Astrocyte (in vitro differentiated cells and primary cell): ENCODE measurements around the gene APBA2. TPM values are rescaled to one million over a fixed set of nuclear protein-coding genes. Genes with fewer than 3 reads are reported as not detected.

ENCODE experiments used
- DNase-seq: peaks from one replicate; pipeline ENCODE4 v3.0.0-alpha.2; 2010; ENCODE audit warnings: low read depth
- FAIRE-seq: peaks from 2 replicates; lab custom pipeline; 2011; peaks lifted over from hg19 to GRCh38; lab: Jason Lieb, UNC
- H2AFZ ChIP-seq: 2 replicates; pipeline ENCODE4 v1.6.0; 2012; ENCODE audit warnings: low read depth, low read length, inconsistent platforms
- H3K27ac ChIP-seq: 2 replicates; pipeline ENCODE4 v1.5.1; 2011; ENCODE audit warnings: low read depth, low read length, inconsistent platforms
- H3K27me3 ChIP-seq: 2 replicates; pipeline ENCODE4 v1.6.0; 2011; ENCODE audit warnings: low read length, inconsistent platforms; ENCODE audit not compliant: insufficient read depth
- H3K36me3 ChIP-seq: 2 replicates; pipeline ENCODE4 v1.5.1; 2011; ENCODE audit warnings: low read length, inconsistent platforms; ENCODE audit not compliant: insufficient read depth
- H3K4me1 ChIP-seq: 2 replicates; pipeline ENCODE4 v1.5.1; 2011; ENCODE audit warnings: low read length, inconsistent platforms; ENCODE audit not compliant: insufficient read depth
- H3K4me2 ChIP-seq: 2 replicates; pipeline ENCODE4 v1.6.0; 2012; ENCODE audit warnings: low read length, inconsistent platforms
- H3K4me3 ChIP-seq: 2 replicates; pipeline ENCODE4 v1.5.1; 2011; ENCODE audit warnings: low read depth, mild to moderate bottlenecking, low read length, inconsistent platforms; ENCODE audit not compliant: insufficient read depth
- H3K79me2 ChIP-seq: 2 replicates; pipeline ENCODE4 v1.6.0; 2012; ENCODE audit warnings: mild to moderate bottlenecking, low read length, inconsistent platforms; ENCODE audit not compliant: insufficient read depth
- H3K9ac ChIP-seq: 2 replicates; pipeline ENCODE4 v1.6.0; 2012; ENCODE audit warnings: mild to moderate bottlenecking, low read length, inconsistent platforms
- H3K9me3 ChIP-seq: 2 replicates; pipeline ENCODE4 v1.5.1; 2012; ENCODE audit warnings: low read depth, mild to moderate bottlenecking, low read length, inconsistent platforms; ENCODE audit not compliant: insufficient read depth
- H4K20me1 ChIP-seq: 2 replicates; pipeline ENCODE4 v1.6.0; 2012; ENCODE audit warnings: low read length, inconsistent platforms; ENCODE audit not compliant: insufficient read depth
- H3K27ac Mint-ChIP-seq: one replicate; pipeline ENCODE4 v1.8.0; 2021; ENCODE audit warnings: mild to moderate bottlenecking, mixed read lengths; ENCODE audit not compliant: unreplicated experiment
- H3K27me3 Mint-ChIP-seq: one replicate; pipeline ENCODE4 v1.8.0; 2021; ENCODE audit warnings: low read depth, mixed read lengths; ENCODE audit not compliant: unreplicated experiment
- H3K36me3 Mint-ChIP-seq: one replicate; pipeline ENCODE4 v1.8.0; 2021; ENCODE audit warnings: low read depth, mixed read lengths; ENCODE audit not compliant: unreplicated experiment
- H3K4me1 Mint-ChIP-seq: one replicate; pipeline ENCODE4 v1.8.0; 2021; ENCODE audit warnings: low read depth, mixed read lengths; ENCODE audit not compliant: unreplicated experiment
- H3K4me3 Mint-ChIP-seq: one replicate; pipeline ENCODE4 v1.8.0; 2021; ENCODE audit warnings: mild to moderate bottlenecking, moderate library complexity, mixed read lengths; ENCODE audit not compliant: unreplicated experiment
- H3K9me3 Mint-ChIP-seq: one replicate; pipeline ENCODE4 v1.8.0; 2021; ENCODE audit warnings: mild to moderate bottlenecking, mixed read lengths; ENCODE audit not compliant: unreplicated experiment
- CTCF ChIP-seq: IDR thresholded peaks from 2 replicates; pipeline ENCODE4 v1.5.1; 2011; ENCODE audit warnings: low read depth, mild to moderate bottlenecking, inconsistent platforms, low read length, moderate library complexity; ENCODE audit not compliant: insufficient read depth
- EZH2 ChIP-seq: IDR thresholded peaks from 2 replicates; pipeline ENCODE4 v1.6.1; 2012; ENCODE audit warnings: mild to moderate bottlenecking, low read length, inconsistent platforms; ENCODE audit not compliant: insufficient read depth
- total RNA-seq: library from RNA; stranded (reverse); gene quantifications from 2 replicates; pipeline ENCODE4 v1.2.1, GENCODE V29; 2021

The APBA2 gene
- total RNA-seq, 1 donor from 2014 or later = 15.2 TPM

- no peak overlapping the region for H3K9ac ChIP-seq
- Mint-ChIP-seq H3K27ac (no peak overlapping the region), H3K4me1 (peaks cover 6% of the 10 kb centered on the region), H3K27me3 (no peaks in the 10 kb centered on the region), H3K4me3 (no peak overlapping the region), H3K9me3 (peaks cover 11% of the 10 kb centered on the region), H3K36me3 (peaks cover 7% of the 10 kb centered on the region)
- H3K4me1 ChIP-seq = no peaks in the 10 kb centered on the region
- FAIRE-seq (no peak), DNase-seq (no peak)
- no peaks in the 10 kb centered on the region for H3K79me2 ChIP-seq
- TF ChIP-seq EZH2 (no peak), CTCF (no peak)
- no peaks in the 10 kb centered on the region for H4K20me1 ChIP-seq
- no peak overlapping the region for H3K4me3 ChIP-seq
- peaks cover 10% of the 10 kb centered on the region for H3K9me3 ChIP-seq
- H2AFZ ChIP-seq = no peak overlapping the region
- no peaks in the 10 kb centered on the region for H3K27me3 ChIP-seq
- no peaks in the 10 kb centered on the region for H3K36me3 ChIP-seq
- H3K27ac ChIP-seq = no peak overlapping the region
- no peak overlapping the region for H3K4me2 ChIP-seq
These were observed 170.1 kb downstream of the APBA2 start for GRCh38 chr15:29055876-29056275.

DNA sequence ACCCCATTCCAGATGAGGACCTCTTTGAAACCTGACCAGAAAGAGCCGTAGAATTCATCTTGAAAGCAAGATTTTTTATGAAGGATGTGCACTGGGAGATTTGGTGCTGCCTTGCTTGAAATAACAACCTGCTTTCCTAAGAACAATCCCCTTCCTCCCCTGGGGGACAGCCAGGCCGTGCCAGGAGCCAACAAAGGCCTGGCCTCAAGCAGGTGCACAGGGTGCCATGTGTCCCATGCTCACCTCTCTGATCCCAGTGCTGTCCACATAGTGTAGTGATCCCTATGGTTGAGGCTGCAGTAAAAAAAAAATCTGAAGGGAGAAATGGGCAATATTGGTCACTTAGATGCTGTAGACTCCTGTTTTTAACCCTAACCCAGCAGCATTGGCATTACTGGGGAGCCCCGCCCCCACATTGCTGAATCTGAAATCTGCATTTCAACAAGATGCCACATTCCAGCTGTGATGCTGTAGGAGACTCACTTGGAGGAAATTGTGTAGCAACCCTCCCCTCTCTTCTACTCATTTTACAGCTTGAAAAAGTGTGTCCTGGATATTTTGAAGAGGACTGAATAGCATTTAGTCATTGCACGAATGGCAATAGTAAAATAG is 171.2 kb downstream of the APBA2 start:
- Mint-ChIP-seq H3K27ac (no peak overlapping the region), H3K36me3 (peaks cover 7% of the 10 kb centered on the region), H3K4me1 (no peaks in the 10 kb centered on the region), H3K4me3 (no peak overlapping the region), H3K9me3 (peaks cover 11% of the 10 kb centered on the region), H3K27me3 (no peaks in the 10 kb centered on the region)
- Histone ChIP-seq H4K20me1 (no peaks in the 10 kb centered on the region), H3K27me3 (no peaks in the 10 kb centered on the region), H3K4me2 (no peak overlapping the region), H3K79me2 (no peaks in the 10 kb centered on the region), H3K4me1 (no peaks in the 10 kb centered on the region), H3K27ac (no peak overlapping the region), H3K9ac (no peak overlapping the region), H3K4me3 (no peak overlapping the region), H3K36me3 (no peaks in the 10 kb centered on the region), H2AFZ (no peak overlapping the region), H3K9me3 (peaks cover 10% of the 10 kb centered on the region)
- FAIRE-seq (no peak), DNase-seq (no peak)
- TF ChIP-seq CTCF (no peak), EZH2 (no peak)

DNA sequence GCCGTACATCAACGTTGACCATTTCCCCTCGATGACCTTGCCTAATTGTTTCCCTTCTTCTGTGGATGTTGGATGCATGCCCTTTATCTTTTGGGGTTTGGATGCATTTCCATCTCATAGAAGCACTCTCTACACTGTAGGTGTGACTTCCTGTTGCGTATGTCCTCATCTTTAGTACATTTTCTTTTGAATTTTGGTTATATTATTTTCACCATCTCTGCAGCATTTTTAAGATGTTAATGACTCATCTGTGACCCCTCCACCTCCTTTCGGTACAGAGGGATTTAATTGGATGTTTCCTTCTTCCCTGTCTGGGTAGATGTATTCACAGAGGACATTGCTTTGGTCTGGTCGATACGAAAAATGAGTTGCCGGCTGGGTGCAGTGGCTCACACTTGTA is 172.1 kb downstream of the APBA2 start:
- H3K4me3 ChIP-seq = no peak overlapping the region
- H3K4me1 Mint-ChIP-seq = peaks cover 2% of the 10 kb centered on the region
- no peak overlapping the region for H3K4me3 Mint-ChIP-seq
- no peak for TF ChIP-seq EZH2
- TF ChIP-seq CTCF = no peak
- H3K9ac ChIP-seq = no peak overlapping the region
- H3K27ac ChIP-seq = no peak overlapping the region
- peaks cover 3% of the 10 kb centered on the region for H4K20me1 ChIP-seq
- no peaks in the 10 kb centered on the region for H3K27me3 Mint-ChIP-seq
- DNase-seq = no peak
- H3K27ac Mint-ChIP-seq = no peak overlapping the region
- H3K9me3 ChIP-seq = peaks cover 9% of the 10 kb centered on the region
- no peak overlapping the region for H3K4me2 ChIP-seq
- H3K9me3 Mint-ChIP-seq = peaks cover 7% of the 10 kb centered on the region
- H3K79me2 ChIP-seq = no peaks in the 10 kb centered on the region
- FAIRE-seq = no peak
- H3K27me3 ChIP-seq = no peaks in the 10 kb centered on the region
- H3K4me1 ChIP-seq = no peaks in the 10 kb centered on the region
- H2AFZ ChIP-seq = no peak overlapping the region
- no peaks in the 10 kb centered on the region for H3K36me3 ChIP-seq
- peaks cover 3% of the 10 kb centered on the region for H3K36me3 Mint-ChIP-seq
